Measurements from ENCODE around the gene NEDD9.

The NEDD9 gene

DNA sequence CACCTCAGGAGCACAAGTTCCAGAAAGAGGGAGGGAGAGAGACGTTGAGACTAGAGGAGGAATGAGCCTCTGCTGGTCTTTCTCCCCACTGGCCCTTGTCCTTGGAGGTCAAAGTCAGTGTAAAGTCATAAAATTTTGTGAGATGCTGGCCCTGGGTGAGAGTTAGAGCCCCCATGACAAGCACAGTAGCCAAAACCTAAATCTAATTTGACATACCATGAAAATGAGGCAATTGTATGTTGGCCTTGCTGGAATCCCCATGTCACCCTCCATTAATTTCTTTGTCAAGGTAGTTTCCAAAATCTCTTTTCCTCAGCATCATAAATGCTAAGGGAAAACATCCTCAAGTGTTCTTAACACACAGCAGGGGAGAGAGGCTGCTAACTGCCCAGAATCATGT, 17.6 kb upstream of the NEDD9 start:
- TF ChIP-seq Cebpa-rat (IDR thresholded peaks at IDR 0.05), result no peak
- peaks cover 0 to 61% (median 4%) of the 10 kb centered on the region in 11 experiments; a peak in 10 of 22 replicates for H3K36me3 ChIP-seq
- H3K4me3 ChIP-seq, result no peak overlapping the region
- no peaks in the 10 kb centered on the region for H3K27me3 ChIP-seq
- H3K4me1 ChIP-seq, result no peaks in the 10 kb centered on the region
- no peak overlapping the region for H3K4me2 ChIP-seq
- H3K27ac ChIP-seq, result no peak overlapping the region
- no peaks in the 10 kb centered on the region for H4K20me1 ChIP-seq
- peaks cover 10 to 20% (median 14%) of the 10 kb centered on the region in 11 experiments for H3K9me3 ChIP-seq (replicated peaks in 1 of 11)
- H3K9ac ChIP-seq, result no peak overlapping the region

DNA sequence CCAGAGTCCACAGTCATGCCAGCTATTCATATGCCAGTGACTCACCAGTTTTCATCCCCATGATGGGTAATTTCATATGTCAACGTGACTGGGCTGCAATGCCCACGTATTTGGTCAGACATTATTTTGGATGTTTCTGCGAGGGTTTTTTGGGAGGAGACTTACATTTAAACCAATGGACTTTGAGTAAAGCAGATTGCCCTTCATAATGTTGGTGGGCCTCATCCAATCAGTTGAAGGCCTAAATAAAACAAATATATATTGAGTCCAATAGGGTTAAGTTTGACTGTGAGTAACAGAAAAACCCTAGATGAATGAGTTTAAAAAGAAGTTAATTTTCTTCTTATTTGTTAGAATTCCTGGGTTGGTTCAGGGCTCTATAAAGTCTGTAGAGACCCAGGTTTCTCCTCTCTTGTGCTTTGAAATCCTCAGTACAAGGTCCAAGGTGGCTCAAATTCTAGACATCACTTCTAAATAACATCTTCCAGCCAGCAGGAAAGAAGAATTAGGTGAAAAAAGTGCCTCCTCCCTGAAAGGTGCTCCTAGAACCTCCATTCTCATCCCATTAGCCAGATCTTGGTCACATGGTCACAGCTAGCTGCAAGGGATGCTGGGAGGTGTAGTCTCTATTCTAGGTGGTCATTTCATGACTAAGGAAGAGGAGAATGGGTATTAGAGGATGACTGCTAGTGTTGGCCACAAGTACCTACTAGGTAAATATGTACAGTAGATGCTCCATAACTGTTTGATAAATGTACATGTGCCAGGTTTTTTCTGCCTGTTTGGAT, 16.7 kb upstream of the NEDD9 start:
- no peak overlapping the region for H3K4me3 ChIP-seq
- H3K4me2 ChIP-seq, result no peak overlapping the region
- peaks cover 0 to 62% (median 4%) of the 10 kb centered on the region in 11 experiments; a peak in 10 of 22 replicates for H3K36me3 ChIP-seq
- no peaks in the 10 kb centered on the region for H3K4me1 ChIP-seq
- H3K9ac ChIP-seq, result no peak overlapping the region
- H4K20me1 ChIP-seq, result no peaks in the 10 kb centered on the region
- no peak overlapping the region for H3K27ac ChIP-seq
- peaks cover 10 to 20% (median 14%) of the 10 kb centered on the region in 11 experiments for H3K9me3 ChIP-seq (replicated peaks in 1 of 11)
- no peak for TF ChIP-seq Cebpa-rat (IDR thresholded peaks at IDR 0.05)
- H3K27me3 ChIP-seq, result no peaks in the 10 kb centered on the region

DNA sequence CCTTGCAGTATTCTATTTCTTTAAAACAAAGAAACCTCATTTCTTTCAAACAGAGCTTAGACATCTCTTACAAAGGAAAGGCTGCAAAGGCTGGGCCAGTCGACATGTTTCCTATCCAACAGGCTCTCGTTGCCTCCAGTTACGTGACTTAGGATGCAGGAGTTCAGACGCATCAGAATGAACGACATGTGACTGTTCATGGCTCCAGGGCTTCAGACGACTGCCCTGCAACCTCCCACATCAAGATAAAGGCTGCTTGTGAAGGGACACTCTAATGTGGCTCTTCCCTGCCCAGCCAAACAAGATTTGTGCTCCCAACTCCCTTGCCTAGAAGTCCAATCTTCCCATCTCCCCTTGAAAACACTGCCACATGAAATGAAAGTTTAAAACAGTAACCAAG, 14.3 kb upstream of the NEDD9 start:
- Histone ChIP-seq H3K9me3 (replicated peaks in 1 of 11) (peaks cover 10 to 20% (median 14%) of the 10 kb centered on the region in 11 experiments), H3K27ac (no peak overlapping the region), H3K36me3 (peaks cover 0 to 79% (median 4%) of the 10 kb centered on the region in 11 experiments; a peak in 10 of 22 replicates), H3K4me2 (no peak overlapping the region), H3K9ac (no peak overlapping the region), H4K20me1 (no peaks in the 10 kb centered on the region), H3K27me3 (no peaks in the 10 kb centered on the region), H3K4me1 (no peaks in the 10 kb centered on the region), H3K4me3 (no peak overlapping the region)
- no peak for TF ChIP-seq Cebpa-rat (IDR thresholded peaks at IDR 0.05)

DNA sequence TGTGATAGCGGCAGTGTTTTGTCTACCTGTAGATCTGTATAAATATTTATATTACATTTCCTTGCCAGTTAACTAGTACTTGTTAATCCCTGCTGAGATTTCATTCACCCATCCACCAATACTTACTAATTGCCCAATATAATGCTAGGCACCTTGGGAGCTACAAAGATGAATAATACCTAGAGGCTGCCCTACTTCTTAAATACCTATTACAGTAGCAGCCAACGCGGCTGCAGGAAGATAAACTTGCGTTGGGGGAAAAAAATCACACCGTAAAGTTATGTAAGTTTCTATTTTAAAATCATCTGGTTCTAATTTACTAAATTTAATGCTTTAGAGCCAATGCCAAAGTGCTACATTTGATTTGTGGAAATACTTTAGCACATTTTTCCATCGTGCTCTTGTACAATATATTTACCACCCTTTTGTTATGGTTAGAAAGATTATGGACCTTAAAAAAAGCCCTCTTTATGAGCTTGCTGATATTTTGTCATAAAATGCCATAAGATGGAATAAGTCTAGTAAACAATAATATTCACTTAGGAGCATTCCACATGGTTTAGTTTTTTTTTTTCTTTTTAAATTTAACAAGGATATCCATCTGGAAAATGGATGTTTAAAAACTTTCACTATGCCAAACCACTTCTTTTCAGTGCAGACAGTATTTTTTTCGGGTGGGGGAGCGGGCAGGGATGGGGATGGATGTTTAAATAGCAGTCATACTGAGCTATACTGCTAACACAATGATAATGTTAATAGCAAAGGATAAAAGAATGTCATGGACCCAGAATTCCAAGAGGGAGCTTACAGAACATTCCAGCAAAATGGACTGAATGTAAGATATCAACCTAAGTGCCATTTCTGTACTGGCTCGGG, 13.2 kb upstream of the NEDD9 start:
- Histone ChIP-seq H3K27me3 (no peaks in the 10 kb centered on the region), H3K4me2 (no peak overlapping the region), H3K36me3 (peaks cover 0 to 70% (median 4%) of the 10 kb centered on the region in 11 experiments; a peak in 10 of 22 replicates), H3K4me1 (peaks cover 0 to 3% (median under 1%) of the 10 kb centered on the region in 10 experiments; a peak in 5 of 20 replicates), H3K27ac (no peak overlapping the region), H4K20me1 (no peaks in the 10 kb centered on the region), H3K4me3 (no peak overlapping the region), H3K9ac (no peak overlapping the region), H3K9me3 (replicated peaks in 1 of 11) (peaks cover 10 to 20% (median 14%) of the 10 kb centered on the region in 11 experiments)
- TF ChIP-seq Cebpa-rat (IDR thresholded peaks at IDR 0.05), result no peak

DNA sequence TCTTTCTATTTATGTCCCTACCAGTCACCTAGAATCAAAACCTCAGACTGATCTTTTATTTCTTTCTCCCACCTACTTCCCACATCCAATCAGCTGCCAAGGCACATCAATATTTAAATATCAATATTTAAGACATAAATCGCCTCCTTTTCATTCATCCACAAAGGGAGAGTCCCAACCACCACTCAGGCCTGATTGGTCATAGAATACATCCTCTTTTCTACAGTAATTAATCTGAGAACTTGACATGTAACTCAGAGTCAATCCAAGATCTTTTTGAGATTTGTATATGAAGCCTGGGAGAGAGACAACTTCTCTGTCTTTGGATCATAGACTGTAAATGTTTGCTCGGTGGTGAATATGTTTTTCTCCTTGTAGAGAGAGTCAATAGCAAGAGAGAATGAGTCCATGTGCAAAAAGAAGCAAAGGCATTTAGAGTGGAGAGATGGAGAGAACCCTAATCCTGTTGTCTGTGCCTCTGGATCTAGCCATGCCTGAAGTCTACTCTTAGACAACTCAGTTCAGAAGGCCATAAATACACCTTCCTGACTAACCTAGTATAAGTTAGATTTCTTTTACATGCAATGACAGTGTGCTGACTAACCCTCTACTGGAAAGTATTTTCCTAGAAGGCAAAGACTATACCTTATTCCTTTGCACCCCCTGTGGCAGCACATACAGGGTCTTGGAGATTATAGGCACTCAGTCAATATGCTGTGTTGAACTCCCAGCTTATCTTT, 12.1 kb upstream of the NEDD9 start:
- Histone ChIP-seq H3K4me3 (no peak overlapping the region), H3K9me3 (replicated peaks in 1 of 11) (peaks cover 5 to 12% (median 7%) of the 10 kb centered on the region in 11 experiments), H3K9ac (no peak overlapping the region), H3K4me2 (no peak overlapping the region), H4K20me1 (no peaks in the 10 kb centered on the region), H3K27me3 (no peaks in the 10 kb centered on the region), H3K4me1 (peaks cover 0 to 13% (median 11%) of the 10 kb centered on the region in 10 experiments; a peak in 15 of 20 replicates), H3K27ac (no peak overlapping the region), H3K36me3 (peaks cover 0 to 60% (median 4%) of the 10 kb centered on the region in 11 experiments; a peak in 10 of 22 replicates)
- TF ChIP-seq Cebpa-rat (IDR thresholded peaks at IDR 0.05), result no peak

DNA sequence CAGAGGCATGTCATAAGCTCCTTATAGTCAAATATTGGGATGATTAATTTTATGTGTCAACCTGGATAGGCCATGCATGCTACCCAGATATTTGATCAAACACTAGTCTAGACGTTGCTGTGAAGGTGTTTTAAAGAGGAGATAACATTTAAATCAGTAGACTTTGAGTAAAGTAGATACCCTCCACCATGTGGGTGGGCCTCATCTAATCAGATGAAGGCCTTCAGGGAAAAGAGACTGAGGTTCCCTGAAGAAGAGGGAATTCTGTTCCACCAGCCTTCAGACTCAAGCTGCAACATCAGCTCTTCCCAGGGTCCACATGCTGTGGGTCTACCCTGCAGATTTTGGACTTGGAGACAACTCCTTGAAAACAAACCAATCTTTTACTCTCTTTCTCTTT, 11.4 kb upstream of the NEDD9 start:
- no peak overlapping the region for H3K4me3 ChIP-seq
- no peak overlapping the region for H3K27ac ChIP-seq
- no peaks in the 10 kb centered on the region for H3K27me3 ChIP-seq
- H3K4me2 ChIP-seq, result no peak overlapping the region
- H3K36me3 ChIP-seq, result peaks cover 0 to 54% (median 3%) of the 10 kb centered on the region in 11 experiments; a peak in 9 of 22 replicates
- no peak overlapping the region for H3K9ac ChIP-seq
- peaks cover 0 to 5% (median under 1%) of the 10 kb centered on the region in 11 experiments; a peak in 6 of 22 replicates for H3K9me3 ChIP-seq (replicated peaks in 1 of 11)
- H4K20me1 ChIP-seq, result no peaks in the 10 kb centered on the region
- TF ChIP-seq Cebpa-rat (IDR thresholded peaks at IDR 0.05), result no peak
- peaks cover 0 to 16% (median 13%) of the 10 kb centered on the region in 10 experiments; a peak in 15 of 20 replicates for H3K4me1 ChIP-seq

DNA sequence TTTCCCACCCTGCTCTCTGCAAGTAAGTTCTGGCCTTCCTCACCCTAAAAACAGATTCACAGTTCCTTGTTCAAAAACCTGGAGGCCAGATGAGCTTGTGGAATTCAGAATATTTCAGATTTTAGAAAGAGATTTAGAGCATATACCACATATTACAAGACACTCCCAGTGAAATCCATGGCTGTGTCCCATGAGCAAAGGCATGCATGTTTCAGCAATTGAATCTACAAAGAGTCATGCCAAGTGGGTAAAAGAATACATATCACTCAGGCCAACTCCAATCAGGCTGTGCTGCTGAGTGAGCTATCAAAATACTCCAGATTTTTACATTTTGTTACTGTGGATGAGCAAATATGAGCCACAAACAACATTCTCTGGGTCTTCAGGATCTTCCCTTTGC, 10.2 kb upstream of the NEDD9 start:
- Histone ChIP-seq H3K27me3 (no peaks in the 10 kb centered on the region), H3K4me3 (no peak overlapping the region), H3K36me3 (peaks cover 0 to 55% (median 0%) of the 10 kb centered on the region in 11 experiments; a peak in 4 of 22 replicates), H3K4me1 (peaks cover 0 to 16% (median 13%) of the 10 kb centered on the region in 10 experiments; a peak in 15 of 20 replicates), H3K9me3 (replicated peaks in 1 of 11) (no peaks in the 10 kb centered on the region), H3K9ac (no peak overlapping the region), H3K27ac (no peak overlapping the region), H3K4me2 (no peak overlapping the region), H4K20me1 (no peaks in the 10 kb centered on the region; a peak in 1 of 22 replicates)
- TF ChIP-seq Cebpa-rat (IDR thresholded peaks at IDR 0.05), result no peak

DNA sequence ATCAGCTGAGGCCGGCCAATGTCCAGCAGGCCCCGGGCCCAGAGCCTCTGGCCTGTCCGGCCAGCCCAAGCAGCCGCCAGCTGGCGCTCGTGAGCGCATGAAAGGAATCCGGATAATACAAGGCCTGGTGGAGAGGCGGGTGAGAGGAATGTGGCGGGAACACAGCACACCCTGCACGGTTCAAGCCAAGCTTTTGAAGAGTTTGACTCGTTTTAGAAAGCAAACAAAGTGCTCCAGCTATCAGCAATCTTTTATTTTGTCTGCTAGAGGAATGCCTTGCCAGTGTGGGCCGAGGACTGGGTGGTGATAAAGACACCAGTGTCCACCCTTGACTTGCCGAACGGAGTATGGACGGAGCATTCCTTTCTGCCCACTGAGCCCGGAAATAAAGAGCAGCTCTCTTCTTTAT, 9.3 kb upstream of the NEDD9 start:
- Histone ChIP-seq H3K9me3 (replicated peaks in 1 of 11) (no peaks in the 10 kb centered on the region), H3K4me1 (peaks cover 0 to 16% (median 13%) of the 10 kb centered on the region in 10 experiments; a peak in 15 of 20 replicates)

More for the DNA sequence above, 9.3 kb upstream of the NEDD9 start:
- Histone ChIP-seq H3K4me2 (no peak overlapping the region), H3K4me3 (no peak overlapping the region), H3K27ac (no peak overlapping the region), H4K20me1 (no peaks in the 10 kb centered on the region; a peak in 1 of 22 replicates), H3K36me3 (peaks cover 0 to 45% (median 0%) of the 10 kb centered on the region in 11 experiments; a peak in 4 of 22 replicates), H3K27me3 (no peaks in the 10 kb centered on the region), H3K9ac (no peak overlapping the region)
- no peak for TF ChIP-seq Cebpa-rat (IDR thresholded peaks at IDR 0.05)
